Measurements from ENCODE around the gene GNMT.

DNA sequence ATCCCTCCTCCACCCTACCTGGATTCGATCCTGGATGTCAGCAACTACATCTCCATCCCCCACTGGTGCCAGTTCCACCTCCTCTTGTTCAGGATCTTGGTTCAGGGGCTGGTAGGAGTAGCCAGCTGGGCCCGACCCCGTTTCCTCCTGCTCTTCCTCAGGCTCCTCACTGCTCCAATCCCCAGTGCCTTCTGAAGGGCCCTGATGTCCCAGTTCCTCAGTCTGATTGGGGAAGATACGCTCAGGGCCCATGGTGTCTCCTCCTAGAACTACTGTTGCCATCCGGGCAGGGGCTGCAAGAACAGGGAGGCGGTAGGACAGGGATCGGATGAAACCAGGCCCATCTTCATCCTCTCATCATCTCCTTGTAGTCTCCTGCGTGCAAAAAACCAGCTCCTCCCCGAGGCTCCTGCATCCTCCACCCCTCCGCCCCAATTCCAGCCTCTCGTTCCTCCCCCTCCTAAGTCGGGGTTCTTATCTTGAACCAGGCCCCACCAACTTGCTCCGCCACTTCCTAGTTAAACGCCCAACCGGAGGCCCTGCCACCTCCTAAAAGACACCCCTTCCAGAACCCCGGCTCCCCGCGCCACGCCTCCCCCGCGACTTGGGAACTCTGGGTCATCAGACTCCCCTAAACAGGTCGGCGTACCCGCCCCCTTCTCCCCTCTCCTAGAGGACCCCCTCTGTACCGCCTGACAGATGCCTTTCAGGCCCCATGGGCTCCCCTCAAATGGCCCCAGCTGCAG, 52.7 kb downstream of the GNMT start:
- no peak for TF ChIP-seq POLR2AphosphoS5 (IDR thresholded peaks at IDR 0.05; ENCODE audit: low read depth)
- TF ChIP-seq, protein P1, sequence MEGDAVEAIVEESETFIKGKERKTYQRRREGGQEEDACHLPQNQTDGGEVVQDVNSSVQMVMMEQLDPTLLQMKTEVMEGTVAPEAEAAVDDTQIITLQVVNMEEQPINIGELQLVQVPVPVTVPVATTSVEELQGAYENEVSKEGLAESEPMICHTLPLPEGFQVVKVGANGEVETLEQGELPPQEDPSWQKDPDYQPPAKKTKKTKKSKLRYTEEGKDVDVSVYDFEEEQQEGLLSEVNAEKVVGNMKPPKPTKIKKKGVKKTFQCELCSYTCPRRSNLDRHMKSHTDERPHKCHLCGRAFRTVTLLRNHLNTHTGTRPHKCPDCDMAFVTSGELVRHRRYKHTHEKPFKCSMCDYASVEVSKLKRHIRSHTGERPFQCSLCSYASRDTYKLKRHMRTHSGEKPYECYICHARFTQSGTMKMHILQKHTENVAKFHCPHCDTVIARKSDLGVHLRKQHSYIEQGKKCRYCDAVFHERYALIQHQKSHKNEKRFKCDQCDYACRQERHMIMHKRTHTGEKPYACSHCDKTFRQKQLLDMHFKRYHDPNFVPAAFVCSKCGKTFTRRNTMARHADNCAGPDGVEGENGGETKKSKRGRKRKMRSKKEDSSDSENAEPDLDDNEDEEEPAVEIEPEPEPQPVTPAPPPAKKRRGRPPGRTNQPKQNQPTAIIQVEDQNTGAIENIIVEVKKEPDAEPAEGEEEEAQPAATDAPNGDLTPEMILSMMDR (IDR thresholded peaks at IDR 0.05; ENCODE audit: insufficient read depth, low read length) = no peak
- TF ChIP-seq, protein P2, sequence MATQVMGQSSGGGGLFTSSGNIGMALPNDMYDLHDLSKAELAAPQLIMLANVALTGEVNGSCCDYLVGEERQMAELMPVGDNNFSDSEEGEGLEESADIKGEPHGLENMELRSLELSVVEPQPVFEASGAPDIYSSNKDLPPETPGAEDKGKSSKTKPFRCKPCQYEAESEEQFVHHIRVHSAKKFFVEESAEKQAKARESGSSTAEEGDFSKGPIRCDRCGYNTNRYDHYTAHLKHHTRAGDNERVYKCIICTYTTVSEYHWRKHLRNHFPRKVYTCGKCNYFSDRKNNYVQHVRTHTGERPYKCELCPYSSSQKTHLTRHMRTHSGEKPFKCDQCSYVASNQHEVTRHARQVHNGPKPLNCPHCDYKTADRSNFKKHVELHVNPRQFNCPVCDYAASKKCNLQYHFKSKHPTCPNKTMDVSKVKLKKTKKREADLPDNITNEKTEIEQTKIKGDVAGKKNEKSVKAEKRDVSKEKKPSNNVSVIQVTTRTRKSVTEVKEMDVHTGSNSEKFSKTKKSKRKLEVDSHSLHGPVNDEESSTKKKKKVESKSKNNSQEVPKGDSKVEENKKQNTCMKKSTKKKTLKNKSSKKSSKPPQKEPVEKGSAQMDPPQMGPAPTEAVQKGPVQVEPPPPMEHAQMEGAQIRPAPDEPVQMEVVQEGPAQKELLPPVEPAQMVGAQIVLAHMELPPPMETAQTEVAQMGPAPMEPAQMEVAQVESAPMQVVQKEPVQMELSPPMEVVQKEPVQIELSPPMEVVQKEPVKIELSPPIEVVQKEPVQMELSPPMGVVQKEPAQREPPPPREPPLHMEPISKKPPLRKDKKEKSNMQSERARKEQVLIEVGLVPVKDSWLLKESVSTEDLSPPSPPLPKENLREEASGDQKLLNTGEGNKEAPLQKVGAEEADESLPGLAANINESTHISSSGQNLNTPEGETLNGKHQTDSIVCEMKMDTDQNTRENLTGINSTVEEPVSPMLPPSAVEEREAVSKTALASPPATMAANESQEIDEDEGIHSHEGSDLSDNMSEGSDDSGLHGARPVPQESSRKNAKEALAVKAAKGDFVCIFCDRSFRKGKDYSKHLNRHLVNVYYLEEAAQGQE (IDR thresholded peaks at IDR 0.05; ENCODE audit: insufficient replicate concordance, low read depth) = no peak

Data from HL-60 (cell line).